HPDE6-E6E7 (cell line): ENCODE results near the gene CYP19A1.

ENCODE experiments used
- DNase-seq: peaks from one replicate; pipeline ENCODE4 v3.0.0; 2011; ENCODE audit warnings: missing footprints; ENCODE audit errors: extremely low spot score

Gene CYP19A1

DNA sequence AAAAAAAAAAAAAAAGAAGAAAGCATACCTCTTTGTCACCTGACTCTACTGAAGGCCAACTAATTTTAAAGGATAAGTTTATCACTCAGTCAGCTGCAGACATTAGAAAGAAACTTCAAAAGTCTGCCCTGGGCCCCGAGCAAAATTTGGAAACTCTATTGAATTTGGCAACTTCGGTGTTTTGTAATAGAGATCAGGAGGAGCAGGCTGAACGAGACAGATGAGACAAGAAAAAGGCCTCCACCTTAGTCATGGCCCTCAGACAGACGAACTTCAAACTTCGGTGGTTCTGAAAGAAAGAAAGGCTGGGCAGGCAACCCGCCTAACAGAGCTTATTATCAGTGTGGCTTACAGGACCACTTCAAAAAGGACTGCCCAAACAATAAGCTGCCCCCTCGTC lies 21.6 kb upstream of the CYP19A1 start:
- no peak for DNase-seq

DNA sequence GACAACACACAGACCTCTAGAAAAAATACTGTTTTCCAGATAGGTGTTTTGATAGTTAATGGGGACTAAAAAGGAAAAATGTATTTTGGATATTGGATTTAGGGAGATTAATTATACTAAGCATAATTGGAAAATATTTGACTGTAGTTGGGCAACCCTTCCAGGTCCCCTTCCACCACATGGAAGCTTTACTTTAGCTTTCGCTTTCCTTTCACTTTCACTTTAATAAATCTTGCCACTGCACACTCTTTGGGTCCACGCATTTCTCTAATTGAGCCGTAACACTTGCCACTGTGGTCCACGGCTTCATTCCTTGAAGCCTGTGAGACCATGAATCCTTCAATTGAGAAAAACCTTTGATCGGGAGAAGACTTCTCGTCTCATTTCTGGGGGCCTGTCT lies 18.6 kb upstream of the CYP19A1 start:
- DNase-seq: no peak

- no peak for DNase-seq
These were observed 17.8 kb upstream of the CYP19A1 start for GRCh38 chr15:51356147-51356546.

GRCh38 chr15:51355096-51355495 lies 16.7 kb upstream of the CYP19A1 start:
- no peak for DNase-seq

GRCh38 chr15:51353976-51354375 lies 15.6 kb upstream of the CYP19A1 start:
- no peak for DNase-seq

GRCh38 chr15:51350723-51351122 lies 12.3 kb upstream of the CYP19A1 start:
- no peak for DNase-seq

DNA sequence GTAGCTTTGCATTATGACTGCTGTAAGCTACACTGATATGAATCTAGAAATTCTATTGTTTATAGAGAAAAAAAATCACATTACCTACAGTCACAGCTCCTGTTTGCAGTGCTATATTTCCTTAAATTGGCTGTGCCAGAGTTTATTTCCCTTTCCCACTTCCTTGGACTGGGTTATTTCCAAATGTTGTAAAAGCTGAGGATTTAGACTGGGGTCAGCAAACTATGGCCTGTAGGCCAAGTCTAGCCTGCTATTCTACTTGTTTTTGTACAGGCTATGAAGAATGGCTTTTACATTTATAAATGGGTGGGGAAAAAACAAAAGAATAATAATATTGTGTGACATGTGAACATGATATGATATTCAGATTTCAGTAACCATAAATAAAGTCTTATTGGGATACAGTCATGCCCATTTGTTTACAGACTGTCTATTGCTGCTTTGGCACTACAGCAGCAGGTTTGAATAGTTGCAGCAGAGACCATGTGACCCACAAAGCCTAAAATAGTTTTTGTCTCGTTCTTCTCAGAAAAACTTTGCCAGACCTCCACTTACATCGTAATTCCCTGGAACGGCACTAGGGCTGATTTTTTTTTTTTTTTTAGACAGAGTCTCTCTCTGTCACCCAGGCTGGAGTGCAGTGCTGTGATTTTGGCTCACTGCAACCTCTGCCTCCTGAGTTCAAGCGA lies 10.9 kb upstream of the CYP19A1 start:
- no peak for DNase-seq

- no peak for DNase-seq
These were observed 10.3 kb upstream of the CYP19A1 start for GRCh38 chr15:51348688-51349087.

GRCh38 chr15:51346136-51346535 lies 7.7 kb upstream of the CYP19A1 start:
- no peak for DNase-seq

- DNase-seq: no peak
These were observed 5.1 kb upstream of the CYP19A1 start for GRCh38 chr15:51343466-51343865.

- DNase-seq: no peak
These were observed 4.0 kb upstream of the CYP19A1 start for GRCh38 chr15:51342227-51342999.

- DNase-seq: no peak
These were observed 3.2 kb upstream of the CYP19A1 start, which contains the start of gene GLDN for GRCh38 chr15:51341366-51342226. TSS of gene GLDN (plus strand) at chr15:51341655. CDS start at chr15:51341685, 30 bp downstream.

DNA sequence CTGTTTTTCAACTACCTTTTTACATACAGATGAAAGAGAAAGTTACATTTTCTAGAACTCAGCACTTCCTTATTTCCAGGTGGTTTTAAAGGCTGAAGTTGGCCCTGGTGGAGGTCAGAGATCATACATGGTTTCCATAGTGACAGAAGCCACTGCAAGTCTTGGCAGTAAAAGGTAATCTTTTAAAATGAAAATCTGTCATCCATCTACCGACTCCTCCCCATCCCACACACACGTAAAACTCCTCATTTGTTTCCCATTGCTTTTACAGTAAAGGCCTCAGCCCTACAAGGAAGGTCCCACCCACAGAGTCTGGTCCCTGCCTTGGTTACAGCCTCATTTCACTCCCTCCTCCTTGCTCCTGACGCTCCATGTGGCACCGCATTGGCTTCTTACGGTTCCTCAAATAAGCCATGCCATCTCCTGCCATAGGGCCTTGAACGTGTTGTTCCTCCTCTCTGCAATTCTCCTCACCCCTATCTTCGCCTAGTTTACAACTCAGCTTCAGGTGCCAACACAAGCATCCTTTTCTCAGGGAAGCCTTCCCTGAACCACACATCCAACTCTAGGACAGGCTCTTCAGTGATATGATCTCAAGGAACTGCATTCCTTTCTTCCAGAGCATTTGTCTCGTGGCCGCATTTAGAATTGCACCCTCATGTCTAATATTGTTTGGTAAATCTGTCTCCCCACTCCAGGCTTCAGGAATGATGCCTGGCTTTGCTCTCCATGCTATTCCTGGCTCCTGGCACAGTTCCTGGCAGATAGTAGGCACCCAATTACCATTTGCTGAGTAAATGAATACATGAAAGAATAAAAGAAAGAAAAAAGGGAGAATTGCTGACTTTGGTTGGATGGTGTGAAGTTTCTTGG lies 2.6 kb downstream of the CYP19A1 start:
- DNase-seq: no peak

GRCh38 chr15:51335087-51335486 lies 3.3 kb downstream of the CYP19A1 start:
- no peak for DNase-seq

DNA sequence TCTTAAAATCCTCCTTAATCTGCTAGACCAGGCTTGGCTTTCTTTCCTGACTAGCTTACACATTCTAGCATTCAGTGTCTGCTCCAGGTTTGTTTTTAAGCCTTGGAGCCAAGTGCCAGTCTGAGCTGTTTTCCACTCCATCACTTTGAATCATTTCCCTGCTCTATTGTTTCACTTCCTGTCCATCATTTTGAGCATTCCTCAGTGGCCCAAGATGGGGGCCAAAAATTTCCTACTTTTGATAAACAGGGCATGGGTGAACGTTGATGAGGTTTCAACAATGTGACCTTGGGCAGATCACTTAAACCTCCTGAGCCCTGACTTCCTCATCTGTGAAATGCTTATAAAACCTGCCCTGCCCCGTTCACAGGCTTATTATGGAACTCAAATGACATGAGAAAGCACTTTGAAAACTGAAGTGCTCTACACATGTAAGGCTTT lies 4.4 kb downstream of the CYP19A1 start:
- DNase-seq: no peak

DNA sequence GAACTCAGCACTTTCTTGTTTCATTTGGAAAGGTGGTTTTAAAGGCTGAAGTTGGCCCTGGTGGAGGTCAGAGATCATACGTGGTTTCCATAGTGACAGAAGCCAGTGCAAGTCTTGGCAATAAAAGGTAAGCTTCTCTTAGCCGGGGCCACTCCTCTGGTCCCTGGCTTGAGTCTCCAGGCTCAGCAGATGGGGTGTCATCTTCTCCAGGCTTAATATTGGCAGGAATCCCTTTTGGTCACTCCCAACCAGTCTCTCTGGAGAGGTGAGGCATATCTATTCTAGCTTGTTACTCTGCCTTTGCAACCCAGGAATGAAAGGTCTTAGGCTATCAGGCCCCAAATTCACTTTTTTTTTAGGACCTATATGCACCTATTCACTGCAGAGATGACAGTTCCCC lies 4.8 kb downstream of the CYP19A1 start:
- DNase-seq: no peak

GRCh38 chr15:51332206-51333147 lies 5.9 kb downstream of the CYP19A1 start:
- no peak for DNase-seq

DNA sequence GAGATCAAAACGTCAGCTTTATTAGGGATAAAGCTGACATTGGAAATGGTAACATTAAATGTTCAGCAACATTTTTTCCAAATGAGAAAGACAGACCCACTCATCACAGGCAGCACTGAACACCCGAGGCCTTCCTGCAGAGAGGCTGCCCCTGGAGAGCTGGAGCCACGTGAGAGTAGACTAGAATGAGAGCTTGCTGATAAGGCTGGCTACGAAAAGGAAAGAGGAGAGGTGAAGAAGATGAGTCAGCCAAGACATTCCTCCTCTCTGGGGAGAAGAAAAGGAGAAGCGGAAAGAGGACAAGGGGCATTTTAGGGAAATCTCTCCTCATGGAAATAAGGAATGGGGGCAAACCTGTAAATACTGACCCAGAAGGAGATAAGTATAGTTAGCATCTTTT lies 7.3 kb downstream of the CYP19A1 start:
- DNase-seq: no peak

GRCh38 chr15:51328926-51329325 lies 9.5 kb downstream of the CYP19A1 start:
- DNase-seq: no peak

GRCh38 chr15:51327081-51327480 lies 11.3 kb downstream of the CYP19A1 start:
- no peak for DNase-seq
